ENCODE measurements around the gene KCND2.
A peak's percentile ranks its signal among the peaks of the same experiment; 100 is the strongest.
"Not testable (repeated sequence)": the region's sequence is repeated elsewhere in the genome, so short reads cannot be mapped to it uniquely, and the experiment has no call there.

Gene KCND2

GRCh38 chr7:120680985-120681384 lies 408.0 kb downstream of the KCND2 start:
- H3K4me3 ChIP-seq (replicated peaks in 1 of 2; ENCODE audit: low read depth in 2 of 2, low read length in 2 of 2), result no peak overlapping the region
- DNase-seq (ENCODE audit: low read depth in 2 of 2), result no peak
- no peak for TF ChIP-seq CTCF (IDR thresholded peaks at IDR 0.05; ENCODE audit: low read depth, low read length)

GRCh38 chr7:120684463-120684862 lies 411.5 kb downstream of the KCND2 start:
- H3K4me3 ChIP-seq (replicated peaks in 1 of 2; ENCODE audit: low read depth in 2 of 2, low read length in 2 of 2), result no peak overlapping the region
- TF ChIP-seq CTCF (IDR thresholded peaks at IDR 0.05; ENCODE audit: low read depth, low read length), result no peak
- no peak for DNase-seq (ENCODE audit: low read depth in 2 of 2)

GRCh38 chr7:120691915-120692314 lies 418.9 kb downstream of the KCND2 start:
- DNase-seq (ENCODE audit: low read depth in 2 of 2), result peak in 1 of 2 donors; percentile 4
- TF ChIP-seq CTCF (IDR thresholded peaks at IDR 0.05; ENCODE audit: low read depth, low read length), result no peak
- H3K4me3 ChIP-seq (replicated peaks in 1 of 2; ENCODE audit: low read depth in 2 of 2, low read length in 2 of 2), result no peak overlapping the region

- TF ChIP-seq CTCF (IDR thresholded peaks at IDR 0.05; ENCODE audit: low read depth, low read length), result no peak
- H3K4me3 ChIP-seq (replicated peaks in 1 of 2; ENCODE audit: low read depth in 2 of 2, low read length in 2 of 2), result no peak overlapping the region
- no peak for DNase-seq (ENCODE audit: low read depth in 2 of 2)
These were observed 422.9 kb downstream of the KCND2 start for GRCh38 chr7:120695848-120696247.

- no peak for TF ChIP-seq CTCF (IDR thresholded peaks at IDR 0.05; ENCODE audit: low read depth, low read length)
- no peak overlapping the region for H3K4me3 ChIP-seq (replicated peaks in 1 of 2; ENCODE audit: low read depth in 2 of 2, low read length in 2 of 2)
- no peak for DNase-seq (ENCODE audit: low read depth in 2 of 2)
These were observed 427.8 kb downstream of the KCND2 start for GRCh38 chr7:120700796-120701195.

GRCh38 chr7:120702408-120702807 lies 429.4 kb downstream of the KCND2 start:
- not testable (repeated sequence) for H3K4me3 ChIP-seq (replicated peaks in 1 of 2; ENCODE audit: low read depth in 2 of 2, low read length in 2 of 2); DNase-seq (ENCODE audit: low read depth in 2 of 2)

- H3K4me3 ChIP-seq (replicated peaks in 1 of 2; ENCODE audit: low read depth in 2 of 2, low read length in 2 of 2), result no peak overlapping the region
- TF ChIP-seq CTCF (IDR thresholded peaks at IDR 0.05; ENCODE audit: low read depth, low read length), result no peak
- no peak for DNase-seq (ENCODE audit: low read depth in 2 of 2)
These were observed 430.7 kb downstream of the KCND2 start for GRCh38 chr7:120703585-120704240.
